Measurements from ENCODE around the gene LTB4R2. TPM values are rescaled to one million over a fixed set of nuclear protein-coding genes. Genes with fewer than 3 reads are reported as not detected.
"Not testable (repeated sequence)": the region's sequence is repeated elsewhere in the genome, so short reads cannot be mapped to it uniquely, and the experiment has no call there.

Gene LTB4R2
- total RNA-seq, 1 donor: 15.1 TPM

DNA sequence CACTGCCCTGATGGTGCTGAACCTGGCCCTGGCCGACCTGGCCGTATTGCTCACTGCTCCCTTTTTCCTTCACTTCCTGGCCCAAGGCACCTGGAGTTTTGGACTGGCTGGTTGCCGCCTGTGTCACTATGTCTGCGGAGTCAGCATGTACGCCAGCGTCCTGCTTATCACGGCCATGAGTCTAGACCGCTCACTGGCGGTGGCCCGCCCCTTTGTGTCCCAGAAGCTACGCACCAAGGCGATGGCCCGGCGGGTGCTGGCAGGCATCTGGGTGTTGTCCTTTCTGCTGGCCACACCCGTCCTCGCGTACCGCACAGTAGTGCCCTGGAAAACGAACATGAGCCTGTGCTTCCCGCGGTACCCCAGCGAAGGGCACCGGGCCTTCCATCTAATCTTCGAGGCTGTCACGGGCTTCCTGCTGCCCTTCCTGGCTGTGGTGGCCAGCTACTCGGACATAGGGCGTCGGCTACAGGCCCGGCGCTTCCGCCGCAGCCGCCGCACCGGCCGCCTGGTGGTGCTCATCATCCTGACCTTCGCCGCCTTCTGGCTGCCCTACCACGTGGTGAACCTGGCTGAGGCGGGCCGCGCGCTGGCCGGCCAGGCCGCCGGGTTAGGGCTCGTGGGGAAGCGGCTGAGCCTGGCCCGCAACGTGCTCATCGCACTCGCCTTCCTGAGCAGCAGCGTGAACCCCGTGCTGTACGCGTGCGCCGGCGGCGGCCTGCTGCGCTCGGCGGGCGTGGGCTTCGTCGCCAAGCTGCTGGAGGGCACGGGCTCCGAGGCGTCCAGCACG is 6.1 kb downstream of the LTB4R2 start:
- DNase-seq (ENCODE audit: low read depth in 2 of 3, low spot score in 2 of 3): no peak

- DNase-seq (ENCODE audit: low read depth in 2 of 3, low spot score in 2 of 3): no peak
Observed at GRCh38 chr14:24316597-24316950, 6.6 kb downstream of the LTB4R2 start.

DNA sequence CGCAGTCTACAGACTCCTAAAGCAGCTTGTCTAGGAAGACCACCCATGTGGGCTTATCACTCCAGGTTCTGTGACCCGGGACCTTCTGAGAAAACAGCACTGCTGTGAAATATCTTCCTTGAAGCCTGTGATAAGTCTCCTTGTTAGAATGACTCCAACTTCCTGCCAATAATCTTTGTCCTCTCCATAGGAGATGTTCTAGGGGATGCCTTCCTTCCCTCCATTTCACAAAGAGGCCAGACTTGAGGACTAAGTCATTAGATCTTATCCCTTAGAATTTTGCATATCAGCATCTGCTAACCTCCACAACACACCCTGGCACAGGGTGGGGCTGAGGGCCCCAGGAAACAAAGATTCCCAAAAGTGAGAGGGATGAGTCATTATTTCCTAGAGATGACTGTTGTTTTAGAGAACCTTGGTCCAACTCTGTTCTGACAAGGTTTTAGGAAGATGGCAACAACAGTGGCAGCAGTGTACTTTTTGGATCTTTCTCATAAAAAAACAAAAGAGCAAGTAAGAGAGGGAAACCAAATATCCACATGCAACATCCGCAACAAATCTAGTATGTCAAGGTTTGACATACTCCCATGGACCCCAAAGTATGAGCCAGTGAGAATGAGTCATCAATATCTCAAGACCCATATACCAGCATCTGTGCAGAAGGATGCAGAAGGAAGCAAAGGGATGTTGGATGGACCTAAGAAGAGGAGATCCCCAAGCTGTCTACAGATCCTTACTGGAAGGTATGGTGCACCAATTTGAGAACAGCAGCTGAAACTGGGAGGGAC is 7.4 kb downstream of the LTB4R2 start:
- DNase-seq (ENCODE audit: low read depth in 2 of 3, low spot score in 2 of 3): peak in 1 of 3 donors; percentile 41

DNA sequence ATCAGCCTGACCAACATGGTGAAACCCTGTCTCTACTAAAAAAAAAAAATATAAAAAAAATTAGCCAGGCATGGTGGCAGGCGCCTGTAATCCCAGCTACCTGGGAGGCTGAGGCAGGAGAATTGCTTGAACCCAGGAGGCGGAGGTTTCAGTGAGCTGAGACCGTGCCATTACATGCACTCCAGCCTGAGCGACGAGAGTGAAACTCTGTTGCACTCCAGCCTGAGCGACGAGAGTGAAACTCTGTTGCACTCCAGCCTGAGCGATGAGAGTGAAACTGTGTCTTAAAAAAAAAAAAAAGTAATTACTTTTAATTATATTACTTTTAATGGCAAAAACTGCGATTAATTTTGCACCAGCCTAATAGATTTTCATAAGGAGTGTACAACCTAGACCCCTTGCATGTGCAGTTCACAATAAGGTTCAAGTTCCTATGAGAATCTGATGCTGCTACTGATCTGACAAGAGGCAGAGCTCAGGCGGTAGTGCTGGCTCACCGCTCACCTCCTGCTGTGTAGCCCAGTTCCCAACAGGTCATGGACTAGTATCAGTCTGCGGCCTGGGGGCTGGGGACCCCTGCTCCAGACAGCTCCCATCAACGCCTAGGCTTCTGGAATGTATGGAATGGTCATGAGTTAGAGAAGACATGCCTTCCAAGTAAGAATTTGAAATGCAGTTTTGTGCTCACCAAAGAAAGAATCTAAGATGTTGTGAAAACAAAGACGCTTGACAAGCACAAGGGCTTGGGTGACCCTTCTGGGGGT is 11.5 kb downstream of the LTB4R2 start:
- DNase-seq (ENCODE audit: low read depth in 2 of 3, low spot score in 2 of 3): no peak

GRCh38 chr14:24322672-24323071 is 12.7 kb downstream of the LTB4R2 start:
- no peak for DNase-seq (ENCODE audit: low read depth in 2 of 3, low spot score in 2 of 3)

DNA sequence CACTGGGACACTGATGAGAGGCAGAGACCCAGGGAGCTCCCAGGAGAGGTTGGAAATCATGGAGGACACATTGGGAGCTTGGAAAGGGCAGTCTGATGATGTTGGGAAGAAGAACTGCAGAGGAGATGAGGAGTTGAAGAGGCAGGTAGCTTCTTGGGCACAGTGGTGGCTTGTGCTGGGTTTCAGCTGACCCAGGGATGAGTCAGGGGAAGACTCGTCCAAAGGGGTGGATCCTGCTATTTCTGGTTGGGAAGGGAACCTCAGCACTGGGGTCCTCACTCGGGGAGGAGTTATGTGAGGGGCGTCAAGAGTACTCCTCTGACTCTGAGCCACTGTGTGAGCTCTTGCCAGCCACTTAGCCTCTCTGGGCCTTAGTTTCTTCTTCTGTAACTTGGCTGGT is 13.4 kb downstream of the LTB4R2 start:
- DNase-seq (ENCODE audit: low read depth in 2 of 3, low spot score in 2 of 3): no peak

DNA sequence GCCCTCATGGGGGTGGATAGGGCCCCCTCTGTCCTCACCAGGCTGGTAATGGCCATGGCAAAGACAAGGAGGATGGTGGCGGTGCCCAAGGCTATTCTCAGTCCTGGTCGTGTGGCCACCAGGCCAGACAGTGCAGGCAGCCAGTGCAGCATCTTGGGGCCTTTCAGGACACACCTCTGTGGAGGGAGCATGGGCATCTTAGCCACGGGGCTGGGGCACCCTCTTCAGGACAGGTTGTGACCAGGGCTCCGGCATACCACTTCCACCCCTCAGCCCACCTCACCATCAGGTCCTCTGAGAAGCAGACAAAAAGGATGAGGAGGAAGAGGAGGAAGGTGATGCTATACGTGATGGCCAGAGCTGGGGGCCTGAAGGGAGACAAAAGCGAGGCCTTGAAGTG is 14.1 kb downstream of the LTB4R2 start:
- DNase-seq (ENCODE audit: low read depth in 2 of 3, low spot score in 2 of 3): no peak

DNA sequence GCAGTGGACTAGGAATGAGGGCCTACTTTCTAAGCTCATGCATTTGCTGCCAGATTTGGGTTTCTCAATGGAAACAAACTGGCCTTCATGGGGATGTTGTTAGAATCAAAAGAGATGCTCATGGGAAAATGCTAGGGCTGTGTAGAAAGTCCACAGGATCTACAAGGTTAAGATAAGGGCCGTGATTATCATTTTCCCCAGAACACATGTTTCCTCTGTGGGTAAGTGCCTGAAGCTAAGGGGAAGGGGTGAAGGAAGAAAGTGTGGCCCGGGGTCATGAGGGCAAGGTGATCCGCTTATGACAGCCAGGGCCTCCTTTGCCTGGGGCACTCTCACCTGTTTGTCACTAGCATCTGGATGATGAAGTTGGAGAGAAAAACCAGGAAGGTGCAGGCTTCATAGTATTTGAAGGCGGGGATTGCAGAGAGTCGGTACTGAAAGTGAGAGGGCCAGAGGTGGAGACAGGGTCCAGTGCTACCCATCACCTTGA is 15.1 kb downstream of the LTB4R2 start:
- peak in 1 of 3 donors; percentile 53 for DNase-seq (ENCODE audit: low read depth in 2 of 3, low spot score in 2 of 3)

DNA sequence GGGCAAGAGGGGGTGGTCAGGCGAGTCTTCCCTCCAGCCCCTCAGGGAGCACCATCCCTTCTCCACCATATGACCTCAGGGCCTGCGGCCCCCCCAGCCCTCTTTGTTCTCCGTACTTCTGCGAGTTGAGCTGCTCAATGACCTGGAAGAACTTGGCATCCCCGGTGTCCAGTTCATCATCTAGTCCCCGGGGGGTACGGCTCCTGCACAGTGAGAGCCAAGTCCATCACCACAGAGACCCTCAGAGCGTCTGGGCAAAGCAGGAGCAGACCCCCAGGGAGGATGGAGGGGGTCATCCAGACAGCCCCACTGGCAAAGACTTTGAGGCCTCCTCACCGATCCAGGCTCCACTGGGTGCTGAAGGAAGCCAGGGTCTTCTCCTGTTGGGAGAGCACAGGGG is 16.0 kb downstream of the LTB4R2 start:
- DNase-seq (ENCODE audit: low read depth in 2 of 3, low spot score in 2 of 3): no peak

GRCh38 chr14:24327303-24327702 is 17.4 kb downstream of the LTB4R2 start:
- DNase-seq (ENCODE audit: low read depth in 2 of 3, low spot score in 2 of 3): no peak

DNA sequence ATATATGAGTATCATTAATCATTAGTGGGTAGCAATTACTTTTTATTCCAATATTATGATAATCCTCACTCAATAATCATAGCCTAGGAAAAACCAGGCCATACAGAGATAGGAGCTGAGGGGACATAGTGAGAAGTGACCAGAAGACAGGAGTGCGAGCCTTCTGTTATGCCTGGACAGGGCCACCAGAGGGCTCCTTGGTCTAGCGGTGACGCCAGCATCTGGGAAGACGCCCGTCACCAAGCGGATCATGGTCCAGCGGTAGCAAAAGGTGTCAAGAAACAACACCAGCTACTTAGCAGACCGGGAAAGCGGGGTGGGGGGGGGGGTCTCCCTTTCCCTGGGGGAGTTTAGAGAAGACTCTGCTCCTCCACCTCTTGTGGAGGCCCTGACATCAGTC is 18.0 kb downstream of the LTB4R2 start:
- not testable (repeated sequence) for DNase-seq (ENCODE audit: low read depth in 2 of 3, low spot score in 2 of 3)

- DNase-seq (ENCODE audit: low read depth in 2 of 3, low spot score in 2 of 3): no peak
Observed at GRCh38 chr14:24329073-24329663, 19.2 kb downstream of the LTB4R2 start.

GRCh38 chr14:24329736-24330135 is 19.8 kb downstream of the LTB4R2 start:
- peak in 1 of 3 donors; percentile 71 for DNase-seq (ENCODE audit: low read depth in 2 of 3, low spot score in 2 of 3)

DNA sequence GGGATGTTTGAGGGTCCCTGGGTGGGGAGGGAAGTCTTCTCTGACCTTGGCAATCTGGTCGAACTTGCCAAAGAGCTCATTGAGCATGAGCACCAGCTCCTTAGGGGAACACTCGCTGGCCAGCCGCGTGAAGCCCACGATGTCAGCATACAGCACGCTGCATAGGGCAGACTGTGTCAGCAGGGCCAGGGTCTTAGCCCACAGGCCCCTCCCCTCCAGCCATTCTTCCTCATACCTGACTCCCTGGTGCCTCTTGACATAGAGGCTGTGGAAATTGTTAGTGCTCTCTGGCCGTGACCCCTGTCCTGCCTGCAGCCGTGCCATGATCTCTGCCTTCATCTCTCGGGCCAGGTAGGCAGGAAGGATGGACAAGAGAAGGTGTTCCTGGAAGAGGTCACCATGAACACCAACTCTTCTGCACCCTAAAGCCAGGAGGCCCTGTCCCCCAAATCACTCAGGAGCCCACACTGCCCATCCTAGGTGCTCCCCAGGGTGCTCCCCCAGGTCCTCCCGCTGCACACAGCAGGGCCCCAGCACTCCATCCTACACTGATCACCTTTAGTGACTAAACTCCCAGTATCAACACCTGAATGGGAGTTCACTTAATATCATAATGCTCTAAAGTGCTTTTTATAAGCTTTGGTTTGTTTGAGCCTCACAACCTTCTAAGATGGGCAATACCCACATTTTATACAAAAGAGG is 21.2 kb downstream of the LTB4R2 start:
- no peak for DNase-seq (ENCODE audit: low read depth in 2 of 3, low spot score in 2 of 3)

- DNase-seq (ENCODE audit: low read depth in 2 of 3, low spot score in 2 of 3): no peak
Observed at GRCh38 chr14:24331731-24332267, 21.9 kb downstream of the LTB4R2 start.

DNA sequence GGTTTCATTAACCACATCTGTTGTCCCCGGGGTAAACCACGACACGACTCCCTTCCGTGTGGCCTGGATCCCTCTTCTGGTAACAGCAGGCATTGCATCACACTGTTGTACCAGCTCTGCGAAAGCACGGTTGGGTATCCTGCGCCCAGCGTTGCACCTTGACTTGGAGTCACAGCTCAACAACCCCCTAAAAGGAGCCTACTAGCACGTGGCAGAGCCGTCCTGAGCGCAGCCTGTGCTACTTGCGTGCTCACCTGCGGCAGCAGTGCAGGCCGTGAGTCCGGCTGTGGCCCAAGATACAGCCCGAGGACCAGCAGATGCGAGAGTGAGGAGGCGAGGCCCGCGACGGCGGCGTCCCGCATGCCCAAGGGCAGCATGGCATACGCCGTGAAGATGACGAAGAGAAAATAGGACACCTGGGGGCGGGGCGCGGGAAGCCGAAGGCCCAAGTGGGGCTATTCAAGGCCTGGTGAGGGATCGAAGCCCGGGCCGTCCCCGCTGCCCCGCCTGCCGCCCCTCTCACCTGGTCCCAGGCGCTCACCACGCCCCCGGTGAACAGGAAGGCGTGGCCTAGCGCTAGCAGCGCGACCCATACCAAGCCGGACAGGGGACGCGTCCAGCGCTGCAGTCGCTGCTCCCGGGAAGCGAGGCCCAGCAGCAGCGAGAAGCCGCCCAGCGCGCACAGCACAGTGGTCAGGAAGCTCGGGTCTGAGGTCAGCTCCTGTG is 22.5 kb downstream of the LTB4R2 start:
- DNase-seq (ENCODE audit: low read depth in 2 of 3, low spot score in 2 of 3): peak; percentile 73 to 93 (median 87)

DNA sequence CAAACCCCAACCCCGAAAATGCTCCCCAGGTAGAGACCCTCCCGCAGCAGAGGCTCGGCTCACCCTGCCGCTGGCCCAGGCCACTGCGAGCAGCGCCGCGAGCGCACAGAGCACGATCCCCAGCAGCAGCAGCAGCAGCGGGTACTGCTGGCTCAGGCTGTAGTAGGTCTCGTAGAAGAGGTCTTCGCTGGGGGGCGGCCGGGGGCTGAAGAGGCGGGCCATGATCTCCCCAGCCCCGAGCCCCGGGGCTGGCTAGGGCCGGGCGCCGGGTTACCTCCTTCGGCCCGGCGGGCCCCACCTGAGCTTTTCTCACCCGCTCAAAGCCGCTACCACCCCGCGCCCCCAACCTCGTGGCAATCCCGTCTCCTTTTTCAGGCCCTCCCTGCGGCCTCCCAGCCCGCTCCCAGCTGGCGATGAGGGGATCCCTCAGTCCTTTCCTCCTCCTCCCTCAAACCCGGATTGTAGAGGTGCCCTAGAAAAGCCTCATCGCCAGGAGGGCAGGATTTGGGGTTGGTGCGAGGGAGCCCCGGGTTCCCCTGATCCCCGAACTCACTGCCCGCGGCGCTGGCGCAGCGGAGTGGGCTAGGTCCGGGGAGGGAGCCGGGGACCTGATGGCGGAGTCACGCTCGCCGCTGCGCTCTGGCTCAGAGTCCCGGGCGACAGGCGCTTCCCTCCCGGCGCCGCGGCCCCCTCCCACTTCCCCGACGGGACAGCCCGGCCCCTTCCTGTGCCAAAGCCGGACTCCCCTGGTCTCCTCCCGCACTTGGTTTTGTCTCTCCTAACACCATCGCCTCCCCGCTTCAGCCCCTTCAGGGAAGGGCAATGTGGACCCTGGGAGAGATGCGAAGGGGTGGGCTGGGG is 24.7 kb downstream of the LTB4R2 start, which contains the start of gene ADCY4:
Gene ADCY4, minus strand, starts transcription at position 641 of the 861 bp plus-strand sequence. Its CDS starts 419 bp downstream, at position 222.
- DNase-seq (ENCODE audit: low read depth in 2 of 3, low spot score in 2 of 3): peak in 1 of 3 donors; percentile 15
